ENCODE results near the gene STAT5A. TPM values are rescaled to one million over a fixed set of nuclear protein-coding genes. Genes with fewer than 3 reads are reported as not detected.

Gene STAT5A
- total RNA-seq, 1 experiment from 2014 or later = 3.1 TPM

- no peak overlapping the region for H3K4me3 Mint-ChIP-seq (ENCODE audit: low read depth, unreplicated experiment)
- TF ChIP-seq, protein P1, sequence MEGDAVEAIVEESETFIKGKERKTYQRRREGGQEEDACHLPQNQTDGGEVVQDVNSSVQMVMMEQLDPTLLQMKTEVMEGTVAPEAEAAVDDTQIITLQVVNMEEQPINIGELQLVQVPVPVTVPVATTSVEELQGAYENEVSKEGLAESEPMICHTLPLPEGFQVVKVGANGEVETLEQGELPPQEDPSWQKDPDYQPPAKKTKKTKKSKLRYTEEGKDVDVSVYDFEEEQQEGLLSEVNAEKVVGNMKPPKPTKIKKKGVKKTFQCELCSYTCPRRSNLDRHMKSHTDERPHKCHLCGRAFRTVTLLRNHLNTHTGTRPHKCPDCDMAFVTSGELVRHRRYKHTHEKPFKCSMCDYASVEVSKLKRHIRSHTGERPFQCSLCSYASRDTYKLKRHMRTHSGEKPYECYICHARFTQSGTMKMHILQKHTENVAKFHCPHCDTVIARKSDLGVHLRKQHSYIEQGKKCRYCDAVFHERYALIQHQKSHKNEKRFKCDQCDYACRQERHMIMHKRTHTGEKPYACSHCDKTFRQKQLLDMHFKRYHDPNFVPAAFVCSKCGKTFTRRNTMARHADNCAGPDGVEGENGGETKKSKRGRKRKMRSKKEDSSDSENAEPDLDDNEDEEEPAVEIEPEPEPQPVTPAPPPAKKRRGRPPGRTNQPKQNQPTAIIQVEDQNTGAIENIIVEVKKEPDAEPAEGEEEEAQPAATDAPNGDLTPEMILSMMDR (IDR thresholded peaks at IDR 0.05; ENCODE audit: unreplicated experiment) = no peak
- H3K4me1 Mint-ChIP-seq (ENCODE audit: low read depth, unreplicated experiment) = no peaks in the 10 kb centered on the region
- H3K27me3 Mint-ChIP-seq (ENCODE audit: unreplicated experiment) = no peaks in the 10 kb centered on the region
- no peak overlapping the region for H3K27ac Mint-ChIP-seq (ENCODE audit: unreplicated experiment)
- BruUV-seq (replicated peaks) = no TSS peak
- DNase-seq = no peak
- CTCF ChIA-PET = interaction anchor here (0.5 to 0.7 kb wide), 5 partner anchors 62 to 1606 kb away, joined by 3 to 7 read pairs (median 3); no protein-coding TSS in a partner anchor
- no peaks in the 10 kb centered on the region for H3K9me3 Mint-ChIP-seq (ENCODE audit: low read depth, unreplicated experiment)
- intact Hi-C loops (cut with micrococcal nuclease; ENCODE audit: unreplicated experiment) = no loop called here
- H3K36me3 Mint-ChIP-seq (ENCODE audit: insufficient read depth, unreplicated experiment) = no peaks in the 10 kb centered on the region
Observed at GRCh38 chr17:42248351-42249179, 39.7 kb upstream of the STAT5A start.

GRCh38 chr17:42249681-42250446 is 38.4 kb upstream of the STAT5A start:
- H3K27ac Mint-ChIP-seq (ENCODE audit: unreplicated experiment) = no peak overlapping the region
- H3K27me3 Mint-ChIP-seq (ENCODE audit: unreplicated experiment) = no peaks in the 10 kb centered on the region
- DNase-seq = no peak
- H3K4me3 Mint-ChIP-seq (ENCODE audit: low read depth, unreplicated experiment) = no peak overlapping the region
- no TSS peak for BruUV-seq (replicated peaks)
- intact Hi-C loops (cut with micrococcal nuclease; ENCODE audit: unreplicated experiment) = no loop called here
- CTCF ChIA-PET = no interaction called here
- no peaks in the 10 kb centered on the region for H3K36me3 Mint-ChIP-seq (ENCODE audit: insufficient read depth, unreplicated experiment)
- TF ChIP-seq, protein P1 (IDR thresholded peaks at IDR 0.05; ENCODE audit: unreplicated experiment) = no peak
- no peaks in the 10 kb centered on the region for H3K4me1 Mint-ChIP-seq (ENCODE audit: low read depth, unreplicated experiment)
- no peaks in the 10 kb centered on the region for H3K9me3 Mint-ChIP-seq (ENCODE audit: low read depth, unreplicated experiment)

- Mint-ChIP-seq H3K4me3 (ENCODE audit: low read depth, unreplicated experiment) (no peak overlapping the region), H3K27me3 (ENCODE audit: unreplicated experiment) (no peaks in the 10 kb centered on the region), H3K27ac (ENCODE audit: unreplicated experiment) (no peak overlapping the region), H3K4me1 (ENCODE audit: low read depth, unreplicated experiment) (no peaks in the 10 kb centered on the region), H3K36me3 (ENCODE audit: insufficient read depth, unreplicated experiment) (no peaks in the 10 kb centered on the region), H3K9me3 (ENCODE audit: low read depth, unreplicated experiment) (no peaks in the 10 kb centered on the region)
- intact Hi-C loops (cut with micrococcal nuclease; ENCODE audit: unreplicated experiment) = no loop called here
- CTCF ChIA-PET = interaction anchor here (0.7 to 1.1 kb wide), 4 partner anchors 29 to 195 kb away, joined by 3 to 5 read pairs (median 4); partner anchors contain the start of gene KAT2A
- TF ChIP-seq, protein P1 (IDR thresholded peaks at IDR 0.05; ENCODE audit: unreplicated experiment) = no peak
- no peak for DNase-seq
- BruUV-seq (replicated peaks) = no TSS peak
Observed at GRCh38 chr17:42251115-42251514, 37.2 kb upstream of the STAT5A start.

DNA sequence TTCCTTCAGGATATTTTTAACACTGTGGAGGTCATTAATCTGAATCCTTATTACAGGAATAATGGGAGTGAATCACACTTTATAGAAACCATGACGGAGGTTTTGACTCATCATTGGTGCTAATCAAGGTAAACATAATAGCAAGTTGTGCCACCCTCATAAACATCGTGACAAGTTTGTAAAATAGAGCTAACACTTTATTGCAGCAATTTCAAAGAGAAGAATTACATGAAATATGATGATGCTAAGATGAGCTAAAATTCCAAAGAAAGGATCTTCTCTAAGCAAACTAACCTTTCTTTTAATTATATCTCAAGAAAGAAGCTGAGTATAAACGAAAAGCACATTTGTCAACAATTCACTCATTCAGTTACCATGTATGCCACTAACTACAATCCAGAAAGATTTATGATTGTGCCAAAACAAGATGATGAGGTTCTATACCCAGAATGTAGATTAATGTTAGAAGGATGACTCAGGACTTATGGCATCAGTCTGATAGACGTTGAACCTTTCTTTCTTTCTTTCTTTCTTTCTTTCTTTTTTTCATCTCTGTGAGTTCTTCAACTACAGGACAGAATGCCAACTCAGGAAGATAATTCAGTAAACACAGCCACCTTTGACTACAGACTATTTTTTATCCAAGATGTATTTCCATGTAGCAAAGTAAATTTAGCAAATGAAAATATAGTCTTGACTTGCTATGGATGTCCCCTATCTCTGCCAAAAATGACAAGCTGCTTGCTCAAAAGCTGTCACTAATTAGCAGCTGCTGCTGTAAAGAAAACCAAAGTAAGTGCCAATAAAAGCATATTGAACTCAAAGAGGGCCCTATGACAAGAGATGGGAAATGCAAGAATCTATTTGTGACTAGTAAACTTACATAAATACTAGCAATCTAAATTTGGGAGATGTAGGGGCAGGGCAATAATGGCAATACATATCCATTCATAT is 35.4 kb upstream of the STAT5A start:
- DNase-seq = no peak
- TF ChIP-seq, protein P1 (IDR thresholded peaks at IDR 0.05; ENCODE audit: unreplicated experiment) = no peak
- Mint-ChIP-seq H3K9me3 (ENCODE audit: low read depth, unreplicated experiment) (no peaks in the 10 kb centered on the region), H3K4me3 (ENCODE audit: low read depth, unreplicated experiment) (no peak overlapping the region), H3K27me3 (ENCODE audit: unreplicated experiment) (no peaks in the 10 kb centered on the region), H3K27ac (ENCODE audit: unreplicated experiment) (no peak overlapping the region), H3K4me1 (ENCODE audit: low read depth, unreplicated experiment) (no peaks in the 10 kb centered on the region), H3K36me3 (ENCODE audit: insufficient read depth, unreplicated experiment) (no peaks in the 10 kb centered on the region)
- intact Hi-C loops (cut with micrococcal nuclease; ENCODE audit: unreplicated experiment) = no loop called here
- BruUV-seq (replicated peaks) = no TSS peak
- CTCF ChIA-PET = no interaction called here
